Upper lobe of left lung (tissue), 6 donors: Measurements from ENCODE around the gene RIN3. TPM values are rescaled to one million over a fixed set of nuclear protein-coding genes. Genes with fewer than 3 reads are reported as not detected.

Source experiments
- ATAC-seq, 2 donors: fragments of 200-7000 bp; cut with Tn5 transposase; one replicate each; pipeline ENCODE4 v1.9.1; 2022; ENCODE audit warnings: mild to moderate bottlenecking in 2 of 2, moderate library complexity in 2 of 2; ENCODE audit not compliant: low FRiP score in 2 of 2
- DNase-seq, 2 donors: peaks; one replicate each; pipeline ENCODE4 v3.0.0-alpha.2; 2019 to 2020
- H3K27ac ChIP-seq, 4 donors: fragments of 200-600 bp; sonication (generic); one replicate each; pipeline ENCODE4 v1.5.1; 2016 to 2019
- H3K27me3 ChIP-seq, 4 donors: fragments of 200-600 bp; sonication (generic); one replicate each; pipeline ENCODE4 v1.5.1; 2017 to 2019
- H3K36me3 ChIP-seq, 4 donors: fragments of 200-600 bp; sonication (generic); one replicate each; pipeline ENCODE4 v1.5.1; 2016 to 2019
- H3K4me1 ChIP-seq, 4 donors: fragments of 200-600 bp; sonication (generic); one replicate each; pipeline ENCODE4 v1.5.1; 2018 to 2019
- H3K4me3 ChIP-seq, 4 donors: fragments of 200-600 bp; sonication (generic); one replicate each; pipeline ENCODE4 v1.5.1; 2017 to 2019; ENCODE audit warnings: mild to moderate bottlenecking in 2 of 4, moderate library complexity in 1 of 4
- H3K9me3 ChIP-seq, 4 donors: fragments of 200-600 bp; sonication (generic); one replicate each; pipeline ENCODE4 v1.5.1; 2018 to 2019
- EP300 ChIP-seq, 4 donors: sonication (generic); formaldehyde crosslinking; IDR thresholded peaks; one replicate each; pipeline ENCODE4 v1.5.1; 2017; ENCODE audit warnings: antibody characterized with exemption in 4 of 4, control low read depth in 2 of 4
- POLR2A ChIP-seq, 4 donors: fragments of 450-650 bp; IDR thresholded peaks; one replicate each; pipeline ENCODE4 v1.5.1; 2016 to 2017; ENCODE audit warnings: antibody characterized with exemption in 4 of 4, mild to moderate bottlenecking in 2 of 4
- POLR2AphosphoS5 ChIP-seq, 2 donors: sonication (generic); formaldehyde crosslinking; IDR thresholded peaks; one replicate each; pipeline ENCODE4 v1.5.1; 2017; ENCODE audit warnings: antibody characterized with exemption in 2 of 2
- WGBS, 2 donors: methylation state at CpG; one replicate each; pipeline ENCODE4 v1.1.5; 2017 to 2018; 5-methylcytosine and 5-hydroxymethylcytosine counted together
- total RNA-seq, 6 donors: library from RNA; depleted of rRNA in 4 of 6; stranded (reverse); fragments of >200 nt in 4 of 6; gene quantifications; one replicate each; pipeline versions ENCODE4 v1.1.0 to v1.2.1, GENCODE V29; 2016 to 2021
- TF ChIP-seq, protein P1 (sequence below), 6 experiments: fragments of 450-650 bp in 4 of 6; fragments of 200-600 bp in 2 of 6; sonication (generic) in 2 of 6; IDR thresholded peaks; one replicate each; pipeline ENCODE4 v1.5.1; 2016 to 2019; ENCODE audit warnings: antibody characterized with exemption in 6 of 6
- donor health status: DM: no; HTN: no; CAD: no; lungs with moderate emphysema.
- donor health status: DM: no; HTN: yes; CAD: no; lungs with severe emphysema.

Gene RIN3
- total RNA-seq, 6 donors from 2014 or later, result 19.0 to 88.0 (median 59.7) TPM

DNA sequence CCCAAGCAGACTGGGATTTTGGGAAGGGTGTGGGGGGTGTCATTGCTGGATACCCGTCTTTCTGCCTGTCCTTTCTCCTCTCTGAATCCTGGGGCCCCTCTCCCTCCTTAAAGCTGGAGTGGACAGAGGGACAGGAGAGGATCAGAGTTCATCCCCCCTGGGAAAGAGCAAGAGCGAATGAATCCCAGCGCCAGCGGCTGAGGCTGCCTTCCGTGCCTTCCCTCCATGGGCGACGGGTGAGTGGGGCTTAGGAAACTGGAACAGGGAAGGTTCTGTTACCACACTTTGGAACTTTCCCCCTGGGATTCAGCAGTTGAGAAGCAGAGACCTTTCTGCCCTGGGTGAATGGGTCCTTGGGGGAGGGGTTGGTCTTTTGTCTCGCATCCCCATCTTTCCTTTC, 16.2 kb upstream of the RIN3 start:
- H3K27me3 ChIP-seq, result no peaks in the 10 kb centered on the region
- H3K4me3 ChIP-seq, result no peak overlapping the region
- no peak overlapping the region for H3K27ac ChIP-seq
- WGBS, 2 donors, result 89 to 94% methylated on average over 8 of the region's 8 CpGs
- TF ChIP-seq POLR2AphosphoS5 (IDR thresholded peaks at IDR 0.05) (no peak), EP300 (IDR thresholded peaks at IDR 0.05) (no peak), POLR2A (IDR thresholded peaks at IDR 0.05) (no peak)
- TF ChIP-seq, protein P1, sequence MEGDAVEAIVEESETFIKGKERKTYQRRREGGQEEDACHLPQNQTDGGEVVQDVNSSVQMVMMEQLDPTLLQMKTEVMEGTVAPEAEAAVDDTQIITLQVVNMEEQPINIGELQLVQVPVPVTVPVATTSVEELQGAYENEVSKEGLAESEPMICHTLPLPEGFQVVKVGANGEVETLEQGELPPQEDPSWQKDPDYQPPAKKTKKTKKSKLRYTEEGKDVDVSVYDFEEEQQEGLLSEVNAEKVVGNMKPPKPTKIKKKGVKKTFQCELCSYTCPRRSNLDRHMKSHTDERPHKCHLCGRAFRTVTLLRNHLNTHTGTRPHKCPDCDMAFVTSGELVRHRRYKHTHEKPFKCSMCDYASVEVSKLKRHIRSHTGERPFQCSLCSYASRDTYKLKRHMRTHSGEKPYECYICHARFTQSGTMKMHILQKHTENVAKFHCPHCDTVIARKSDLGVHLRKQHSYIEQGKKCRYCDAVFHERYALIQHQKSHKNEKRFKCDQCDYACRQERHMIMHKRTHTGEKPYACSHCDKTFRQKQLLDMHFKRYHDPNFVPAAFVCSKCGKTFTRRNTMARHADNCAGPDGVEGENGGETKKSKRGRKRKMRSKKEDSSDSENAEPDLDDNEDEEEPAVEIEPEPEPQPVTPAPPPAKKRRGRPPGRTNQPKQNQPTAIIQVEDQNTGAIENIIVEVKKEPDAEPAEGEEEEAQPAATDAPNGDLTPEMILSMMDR (IDR thresholded peaks at IDR 0.05), result no peak
- no peaks in the 10 kb centered on the region for H3K9me3 ChIP-seq
- no peaks in the 10 kb centered on the region for H3K36me3 ChIP-seq
- DNase-seq (peak in 1 of 2 donors; percentile 8), ATAC-seq (no peak)
- peaks cover 0 to 11% (median 5%) of the 10 kb centered on the region in 4 donors for H3K4me1 ChIP-seq

- WGBS, 2 donors, result 89 to 90% methylated on average over 3 of the region's 3 CpGs
- no peak for DNase-seq
- Histone ChIP-seq H3K36me3 (no peaks in the 10 kb centered on the region), H3K27me3 (no peaks in the 10 kb centered on the region), H3K27ac (no peak overlapping the region), H3K9me3 (no peaks in the 10 kb centered on the region), H3K4me3 (no peak overlapping the region), H3K4me1 (peaks cover 0 to 9% (median 6%) of the 10 kb centered on the region in 4 donors)
- TF ChIP-seq, protein P1 (IDR thresholded peaks at IDR 0.05), result no peak
- TF ChIP-seq POLR2A (IDR thresholded peaks at IDR 0.05), result no peak
- TF ChIP-seq POLR2AphosphoS5 (IDR thresholded peaks at IDR 0.05), result no peak
- TF ChIP-seq EP300 (IDR thresholded peaks at IDR 0.05), result no peak
- ATAC-seq, result no peak
These were observed 14.3 kb upstream of the RIN3 start for GRCh38 chr14:92499234-92499633.

DNA sequence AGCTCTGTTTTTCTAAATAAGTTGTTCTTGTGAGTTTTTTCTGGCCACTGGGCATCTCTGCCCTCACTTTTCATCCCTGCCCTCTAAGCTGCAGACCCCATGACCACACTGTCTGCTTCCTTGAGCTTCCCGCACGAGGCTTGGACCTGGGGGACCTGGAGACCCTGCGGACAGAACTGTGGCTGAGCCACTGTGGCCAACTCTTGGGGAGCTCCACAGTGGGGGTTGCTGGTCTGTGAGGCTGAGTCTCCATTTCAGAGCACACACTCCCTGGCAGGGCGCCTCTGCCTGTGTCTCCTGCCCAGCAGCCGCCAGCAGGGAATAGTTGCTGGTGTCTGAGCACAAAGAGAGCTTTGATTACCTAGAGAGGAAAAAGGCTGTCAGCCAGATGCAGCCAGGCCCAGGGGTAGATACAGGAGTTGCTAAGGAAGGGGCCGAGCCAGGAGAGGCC, 13.1 kb upstream of the RIN3 start:
- no peak overlapping the region for H3K4me3 ChIP-seq
- TF ChIP-seq POLR2AphosphoS5 (IDR thresholded peaks at IDR 0.05) (no peak), POLR2A (IDR thresholded peaks at IDR 0.05) (no peak), EP300 (IDR thresholded peaks at IDR 0.05) (no peak)
- TF ChIP-seq, protein P1 (IDR thresholded peaks at IDR 0.05), result no peak
- no peak overlapping the region for H3K27ac ChIP-seq
- H3K9me3 ChIP-seq, result no peaks in the 10 kb centered on the region
- peaks cover 0 to 10% (median 7%) of the 10 kb centered on the region in 4 donors for H3K4me1 ChIP-seq
- no peaks in the 10 kb centered on the region for H3K36me3 ChIP-seq
- ATAC-seq, result no peak
- 87 to 91% methylated on average over 5 to 6 of the region's 6 CpGs for WGBS, 2 donors
- no peaks in the 10 kb centered on the region for H3K27me3 ChIP-seq
- peak in 1 of 2 donors; percentile 15 for DNase-seq

DNA sequence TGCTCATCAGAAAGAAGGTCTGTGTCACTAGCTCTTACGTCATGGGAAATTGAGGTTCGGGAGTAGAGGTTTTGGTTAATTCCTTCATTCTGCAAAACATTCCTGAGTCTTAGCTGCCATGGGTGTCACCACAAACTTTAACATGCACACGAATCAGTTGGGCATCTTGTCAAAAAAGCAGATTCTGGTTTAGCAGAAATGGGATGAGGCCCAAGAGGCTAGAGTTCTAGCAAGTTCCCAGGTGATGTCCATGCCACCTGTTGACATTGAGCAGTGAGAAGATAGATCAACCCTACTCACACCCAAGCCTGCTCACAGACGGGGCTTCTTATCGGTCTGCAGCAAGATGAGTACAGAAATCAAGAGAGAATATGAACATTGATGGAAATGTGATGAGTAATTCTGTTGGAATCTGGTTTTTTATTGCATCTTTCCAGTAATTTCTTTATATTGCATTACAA, 11.7 kb upstream of the RIN3 start:
- H3K27ac ChIP-seq, result no peak overlapping the region
- no peaks in the 10 kb centered on the region for H3K36me3 ChIP-seq
- no peak for TF ChIP-seq POLR2A (IDR thresholded peaks at IDR 0.05)
- TF ChIP-seq, protein P1 (IDR thresholded peaks at IDR 0.05), result no peak
- TF ChIP-seq EP300 (IDR thresholded peaks at IDR 0.05), result no peak
- no peak for TF ChIP-seq POLR2AphosphoS5 (IDR thresholded peaks at IDR 0.05)
- no peak overlapping the region for H3K4me3 ChIP-seq
- peaks cover 5 to 18% (median 7%) of the 10 kb centered on the region in 4 donors for H3K4me1 ChIP-seq
- 84 to 86% methylated on average over 5 of the region's 5 CpGs for WGBS, 2 donors
- no peaks in the 10 kb centered on the region for H3K9me3 ChIP-seq
- H3K27me3 ChIP-seq, result no peaks in the 10 kb centered on the region
- no peak for DNase-seq
- no peak for ATAC-seq
